ENCODE results near the gene RNF223.
"Not testable (repeated sequence)": the region's sequence is repeated elsewhere in the genome, so short reads cannot be mapped to it uniquely, and the experiment has no call there.

Gene RNF223

DNA sequence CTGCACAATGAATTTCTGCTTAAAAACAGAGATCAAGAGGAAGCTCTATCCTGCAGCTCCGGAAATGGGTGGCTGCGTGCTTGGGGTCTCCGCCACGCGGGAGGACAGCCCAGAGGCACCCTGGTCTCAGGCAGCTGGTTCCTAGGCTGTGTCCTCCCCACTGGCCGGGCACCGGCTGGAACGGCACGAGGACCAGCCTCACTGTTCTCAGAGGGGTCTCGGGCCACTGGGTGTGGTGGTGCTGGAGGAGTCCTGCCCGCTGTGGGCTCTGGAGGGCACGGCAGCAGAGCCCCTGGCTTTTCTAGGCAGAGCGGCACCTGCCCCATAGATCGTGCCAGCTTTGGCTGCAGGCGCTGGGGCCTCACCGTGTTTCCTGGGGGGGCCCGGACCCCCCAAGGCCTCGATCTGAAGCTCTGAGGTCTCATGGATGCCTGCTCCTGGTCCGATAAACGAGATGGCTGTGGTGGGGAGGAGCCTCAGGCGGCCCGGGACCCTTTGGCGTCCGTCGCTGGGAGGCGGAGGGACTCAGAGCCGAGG, 8.2 kb upstream of the RNF223 start:
- DNase-seq (ENCODE audit: low spot score), result no peak
- TF ChIP-seq, protein P1, sequence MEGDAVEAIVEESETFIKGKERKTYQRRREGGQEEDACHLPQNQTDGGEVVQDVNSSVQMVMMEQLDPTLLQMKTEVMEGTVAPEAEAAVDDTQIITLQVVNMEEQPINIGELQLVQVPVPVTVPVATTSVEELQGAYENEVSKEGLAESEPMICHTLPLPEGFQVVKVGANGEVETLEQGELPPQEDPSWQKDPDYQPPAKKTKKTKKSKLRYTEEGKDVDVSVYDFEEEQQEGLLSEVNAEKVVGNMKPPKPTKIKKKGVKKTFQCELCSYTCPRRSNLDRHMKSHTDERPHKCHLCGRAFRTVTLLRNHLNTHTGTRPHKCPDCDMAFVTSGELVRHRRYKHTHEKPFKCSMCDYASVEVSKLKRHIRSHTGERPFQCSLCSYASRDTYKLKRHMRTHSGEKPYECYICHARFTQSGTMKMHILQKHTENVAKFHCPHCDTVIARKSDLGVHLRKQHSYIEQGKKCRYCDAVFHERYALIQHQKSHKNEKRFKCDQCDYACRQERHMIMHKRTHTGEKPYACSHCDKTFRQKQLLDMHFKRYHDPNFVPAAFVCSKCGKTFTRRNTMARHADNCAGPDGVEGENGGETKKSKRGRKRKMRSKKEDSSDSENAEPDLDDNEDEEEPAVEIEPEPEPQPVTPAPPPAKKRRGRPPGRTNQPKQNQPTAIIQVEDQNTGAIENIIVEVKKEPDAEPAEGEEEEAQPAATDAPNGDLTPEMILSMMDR (IDR thresholded peaks at IDR 0.05; ENCODE audit: borderline replicate concordance, control extremely low read depth, extremely low read depth, insufficient read depth, missing control alignments), result no peak
- in situ Hi-C loops (cut with MboI; ENCODE audit: low sequenced_read_pairs, unreplicated experiment), result no loop called here

DNA sequence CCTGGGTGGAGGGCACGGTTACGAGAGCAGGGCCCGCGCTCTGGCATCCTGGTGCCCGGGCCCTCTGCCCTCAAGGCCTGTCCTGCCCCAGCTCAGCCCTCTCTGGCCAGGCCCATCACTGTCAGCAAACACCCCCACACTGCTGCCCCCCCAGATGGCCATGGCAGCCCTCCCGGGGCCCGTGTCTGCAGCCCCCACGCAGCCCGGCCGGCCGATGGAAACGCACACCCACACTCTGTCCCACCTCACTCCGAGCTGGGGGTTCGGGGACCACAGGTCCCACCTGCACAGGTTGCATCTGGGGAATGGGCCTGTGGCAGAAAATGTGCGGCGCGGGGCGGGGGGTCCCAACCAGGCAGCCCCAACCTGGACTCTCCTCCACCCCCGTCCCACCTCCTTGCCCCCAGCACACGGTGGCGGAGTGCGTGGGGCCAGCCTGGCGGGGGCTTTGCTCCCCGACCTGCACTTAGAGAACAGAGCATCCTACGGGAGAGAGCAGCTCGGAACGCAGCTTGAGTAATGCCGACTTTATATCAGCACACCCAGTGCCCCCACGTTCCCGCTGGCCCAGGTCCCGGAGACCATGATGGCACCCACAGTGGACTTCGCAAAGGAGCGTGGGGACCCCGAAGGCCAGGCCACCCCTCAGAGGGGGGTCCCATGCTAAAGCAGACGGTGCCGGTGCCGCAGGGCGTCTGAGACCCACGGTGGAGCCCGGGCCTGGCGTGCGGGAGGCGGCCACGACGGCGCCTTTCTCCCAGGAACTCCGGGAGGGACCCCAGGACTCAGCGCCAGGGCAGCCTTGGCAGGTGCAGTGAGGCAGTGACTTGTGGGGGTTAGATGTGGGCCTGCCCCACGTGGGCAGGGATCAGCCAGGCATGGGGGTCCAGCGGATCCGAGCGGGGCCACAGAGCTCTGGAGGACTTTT, 7.5 kb upstream of the RNF223 start:
- in situ Hi-C loops (cut with MboI; ENCODE audit: low sequenced_read_pairs, unreplicated experiment), result no loop called here
- no peak for DNase-seq (ENCODE audit: low spot score)
- TF ChIP-seq, protein P1 (IDR thresholded peaks at IDR 0.05; ENCODE audit: borderline replicate concordance, control extremely low read depth, extremely low read depth, insufficient read depth, missing control alignments), result no peak

DNA sequence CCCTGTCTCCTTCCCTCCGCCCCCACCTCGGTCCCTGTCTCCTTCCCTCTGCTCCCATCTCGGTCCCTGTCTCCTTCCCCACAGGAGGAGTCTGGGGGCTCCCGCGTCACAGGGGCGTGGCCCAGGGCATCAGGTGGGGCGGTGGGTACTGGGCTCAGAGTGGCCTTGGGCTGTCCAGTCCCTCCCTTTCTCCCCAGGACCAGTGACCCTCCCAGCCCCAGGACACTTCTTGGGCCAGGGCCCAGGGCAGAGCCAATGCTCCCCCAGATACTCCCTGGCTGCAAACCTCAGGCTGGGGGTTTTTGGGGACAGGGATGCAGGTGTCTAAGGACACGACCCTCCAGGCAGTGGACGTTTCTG, 6.8 kb upstream of the RNF223 start:
- in situ Hi-C loops (cut with MboI; ENCODE audit: low sequenced_read_pairs, unreplicated experiment), result no loop called here
- TF ChIP-seq, protein P1 (IDR thresholded peaks at IDR 0.05; ENCODE audit: borderline replicate concordance, control extremely low read depth, extremely low read depth, insufficient read depth, missing control alignments), result no peak
- no peak for DNase-seq (ENCODE audit: low spot score)

DNA sequence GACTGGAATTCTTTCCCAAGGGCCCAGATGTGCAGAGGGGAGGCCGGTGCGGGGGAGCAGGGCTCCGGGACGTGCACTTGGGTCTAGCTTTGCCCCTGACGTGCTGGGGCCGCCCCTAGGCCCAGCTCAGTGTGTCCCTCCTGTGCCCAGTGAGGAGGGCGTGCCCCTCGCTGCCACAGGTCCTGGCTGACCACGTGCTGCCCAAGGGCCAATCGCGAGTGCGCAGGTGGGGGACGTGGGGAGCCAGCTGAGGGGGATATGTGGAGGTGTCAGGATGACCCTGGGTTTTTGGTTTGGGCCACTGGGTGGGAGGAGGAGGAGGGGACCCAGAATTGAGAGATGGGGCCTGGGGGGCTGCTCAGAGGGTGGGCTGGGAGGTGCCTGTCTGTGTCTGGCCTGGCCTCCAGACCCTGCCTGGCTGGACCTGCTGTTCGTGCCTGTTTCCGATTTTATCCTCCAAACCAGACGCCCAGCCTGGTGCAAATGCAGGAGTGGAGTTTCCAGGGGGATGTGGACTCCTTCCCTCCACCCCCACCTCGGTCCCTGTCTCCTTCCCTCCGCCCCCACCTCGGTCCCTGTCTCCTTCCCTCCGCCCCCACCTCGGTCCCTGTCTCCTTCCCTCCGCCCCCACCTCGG, 6.1 kb upstream of the RNF223 start:
- TF ChIP-seq, protein P1 (IDR thresholded peaks at IDR 0.05; ENCODE audit: borderline replicate concordance, control extremely low read depth, extremely low read depth, insufficient read depth, missing control alignments), result no peak
- in situ Hi-C loops (cut with MboI; ENCODE audit: low sequenced_read_pairs, unreplicated experiment), result no loop called here
- DNase-seq (ENCODE audit: low spot score), result peak; percentile 81

DNA sequence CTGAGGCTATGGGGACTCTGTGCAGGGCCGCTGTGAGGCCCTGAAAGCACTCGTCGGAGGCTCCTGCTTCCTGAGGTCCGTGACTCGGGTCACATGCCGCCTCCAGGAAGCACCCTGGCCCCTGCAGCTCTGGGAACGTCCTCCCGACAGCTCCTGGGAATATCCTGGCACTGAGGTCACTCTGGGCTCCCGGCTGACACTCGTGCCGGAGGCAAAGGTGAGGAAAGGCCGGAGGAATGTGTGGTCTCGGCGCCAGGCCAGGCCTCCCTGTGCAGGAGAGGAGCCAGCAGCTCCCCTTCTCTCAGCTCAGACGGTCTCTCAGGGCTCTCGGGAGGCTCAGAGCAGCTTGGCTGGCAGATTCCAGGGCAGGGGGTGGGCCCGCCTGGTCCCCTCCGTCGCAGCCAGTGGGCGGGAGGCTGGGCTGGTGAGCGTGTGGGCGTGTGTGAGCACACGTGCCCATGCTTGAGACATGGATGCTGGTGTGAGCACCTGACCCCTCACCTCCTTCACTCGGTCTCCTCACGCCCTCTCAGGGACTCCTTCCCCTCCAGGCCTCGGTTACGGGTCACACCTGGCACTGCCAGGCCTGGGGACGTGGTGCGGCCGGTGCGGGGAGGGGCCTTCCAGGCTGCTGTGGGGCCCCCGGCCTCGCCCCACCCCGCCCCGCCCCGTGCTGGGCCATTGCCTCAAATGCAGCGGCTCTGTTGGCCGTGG, 5.5 kb upstream of the RNF223 start:
- DNase-seq (ENCODE audit: low spot score), result peak; percentile 80
- in situ Hi-C loops (cut with MboI; ENCODE audit: low sequenced_read_pairs, unreplicated experiment), result no loop called here
- TF ChIP-seq, protein P1 (IDR thresholded peaks at IDR 0.05; ENCODE audit: borderline replicate concordance, control extremely low read depth, extremely low read depth, insufficient read depth, missing control alignments), result no peak

DNA sequence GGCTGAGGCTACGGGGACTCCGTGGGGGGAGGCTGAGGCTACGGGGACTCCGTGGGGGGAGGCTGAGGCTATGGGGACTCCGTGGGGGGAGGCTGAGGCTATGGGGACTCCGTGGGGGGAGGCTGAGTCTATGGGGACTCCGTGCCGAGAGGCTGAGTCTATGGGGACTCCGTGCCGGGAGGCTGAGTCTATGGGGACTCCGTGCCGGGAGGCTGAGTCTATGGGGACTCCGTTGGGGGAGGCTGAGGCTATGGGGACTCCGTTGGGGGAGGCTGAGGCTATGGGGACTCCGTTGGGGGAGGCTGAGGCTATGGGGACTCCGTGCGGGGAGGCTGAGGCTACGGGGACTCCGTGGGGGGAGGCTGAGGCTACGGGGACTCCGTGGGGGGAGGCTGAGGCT, 3.3 kb upstream of the RNF223 start:
- in situ Hi-C loops (cut with MboI; ENCODE audit: low sequenced_read_pairs, unreplicated experiment); DNase-seq (ENCODE audit: low spot score): not testable (repeated sequence)
